ENCODE measurements around the gene TMEM41B. TPM values are rescaled to one million over a fixed set of nuclear protein-coding genes. Genes with fewer than 3 reads are reported as not detected.

The TMEM41B gene
- total and polyA plus RNA-seq, 2 of the 4 experiments (the other 2 are of a cell fraction), result 20.8 to 21.5 TPM

DNA sequence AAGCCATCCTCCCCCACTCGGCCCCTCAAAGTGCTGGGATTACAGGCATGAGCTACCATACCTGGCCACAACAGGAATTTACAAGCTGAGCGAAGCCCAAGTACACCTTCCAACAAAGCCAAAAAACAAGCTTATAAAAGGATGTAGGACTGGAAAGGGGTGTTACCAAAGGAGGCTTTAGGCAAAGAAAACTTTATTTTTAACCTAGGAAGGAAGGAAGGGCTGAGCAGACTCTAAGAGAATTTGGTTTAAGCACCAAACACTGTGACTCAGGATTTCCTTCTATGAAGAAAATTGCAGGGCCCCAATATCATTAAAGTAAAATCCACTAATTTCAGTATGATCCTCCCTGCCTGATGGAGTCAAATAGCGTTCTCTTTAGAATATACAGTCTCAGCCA, 61.3 kb downstream of the TMEM41B start:
- Histone ChIP-seq H3K27ac (ENCODE audit: insufficient read depth, low read length) (no peak overlapping the region), H2AK5ac (ENCODE audit: low read depth, low read length) (no peak overlapping the region), H3K36me3 (ENCODE audit: control insufficient read depth, insufficient read depth, low read length) (peaks cover 5% of the 10 kb centered on the region), H4K91ac (ENCODE audit: insufficient read depth, low read depth, low read length) (no peak overlapping the region), H3K4me3 (ENCODE audit: insufficient read depth, low read depth, low read length) (no peak overlapping the region), H3K79me1 (ENCODE audit: low read depth in 1 of 2, low read length in 2 of 2) (peaks cover 4 to 71% of the 10 kb centered on the region in 2 experiments), H3K4me1 (ENCODE audit: control insufficient read depth, insufficient read depth, low read length) (0 out of 2 replicates have a peak, but pooled peaks cover 1% of the 10 kb centered on the region), H3K4ac (ENCODE audit: low read depth, low read length) (no peak overlapping the region), H3K9me1 (ENCODE audit: insufficient read depth, low read length) (peaks cover 10% of the 10 kb centered on the region), H3K9me3 (ENCODE audit: control insufficient read depth, insufficient read depth, low read length) (no peaks in the 10 kb centered on the region), H2AFZ (replicated peaks; ENCODE audit: low read length, poor library complexity) (no peak overlapping the region), H3K9ac (ENCODE audit: low read depth, low read length) (no peak overlapping the region), H3K18ac (ENCODE audit: low read depth, low read length) (no peak overlapping the region), H2BK120ac (ENCODE audit: low read depth, low read length) (no peak overlapping the region), H3K23ac (ENCODE audit: low read depth, low read length) (no peak overlapping the region; the same call in 1 of the 2 replicates), H4K20me1 (ENCODE audit: insufficient read depth, low read length) (peaks cover 73% of the 10 kb centered on the region), H3K4me2 (ENCODE audit: low read depth, low read length) (no peak overlapping the region), H2BK5ac (ENCODE audit: low read depth, low read length, poor library complexity, severe bottlenecking) (no peak overlapping the region), H4K5ac (ENCODE audit: low read depth, low read length) (no peak overlapping the region), H4K8ac (ENCODE audit: low read depth in 2 of 2, low read length in 2 of 2) (no peak overlapping the region), H3K27me3 (ENCODE audit: control insufficient read depth, insufficient read depth, low read length) (no peaks in the 10 kb centered on the region), H3K56ac (ENCODE audit: extremely low read depth, insufficient read depth, low read length) (no peak overlapping the region), H2BK15ac (ENCODE audit: low read depth, low read length) (no peak overlapping the region), H3K14ac (replicated peaks; ENCODE audit: low read depth, low read length) (no peak overlapping the region), H2BK20ac (ENCODE audit: low read depth, low read length) (no peak overlapping the region), H2AK9ac (replicated peaks; ENCODE audit: low read depth, low read length, poor library complexity) (no peak overlapping the region)
- ATAC-seq (ENCODE audit: low read depth) (no peak), DNase-seq (no peak)
- CTCF ChIA-PET, result no interaction called here
- in situ Hi-C loops (cut with MboI; ENCODE audit: low sequenced_read_pairs), result no loop called here
- 80% methylated on average over 1 of the region's 3 CpGs; no CpG with 5 or more reads in 1 of the 2 experiments for WGBS, 2 experiments (ENCODE audit: extremely low coverage in 2 of 2, insufficient read length in 1 of 2)
- dilution Hi-C loops (cut with HindIII; ENCODE audit: low sequenced_read_pairs, unreplicated experiment), result no loop called here
- TF ChIP-seq RCOR1 (IDR thresholded peaks at IDR 0.05; ENCODE audit: insufficient replicate concordance, low read length) (no peak), FOS (IDR thresholded peaks at IDR 0.05; ENCODE audit: low read depth, low read length) (no peak), POLR2A (IDR thresholded peaks at IDR 0.05; ENCODE audit: low read depth, low read length) (no peak), RAD21 (IDR thresholded peaks at IDR 0.05; ENCODE audit: low read length) (no peak), RFX5 (IDR thresholded peaks at IDR 0.05; ENCODE audit: low read depth, low read length) (no peak), CEBPB (IDR thresholded peaks at IDR 0.05; ENCODE audit: low read depth, low read length) (no peak), NFE2L2 (IDR thresholded peaks at IDR 0.05; ENCODE audit: low read depth, low read length) (no peak), CHD1 (IDR thresholded peaks at IDR 0.05; ENCODE audit: low read depth, low read length) (no peak)
- TF ChIP-seq, protein P1, sequence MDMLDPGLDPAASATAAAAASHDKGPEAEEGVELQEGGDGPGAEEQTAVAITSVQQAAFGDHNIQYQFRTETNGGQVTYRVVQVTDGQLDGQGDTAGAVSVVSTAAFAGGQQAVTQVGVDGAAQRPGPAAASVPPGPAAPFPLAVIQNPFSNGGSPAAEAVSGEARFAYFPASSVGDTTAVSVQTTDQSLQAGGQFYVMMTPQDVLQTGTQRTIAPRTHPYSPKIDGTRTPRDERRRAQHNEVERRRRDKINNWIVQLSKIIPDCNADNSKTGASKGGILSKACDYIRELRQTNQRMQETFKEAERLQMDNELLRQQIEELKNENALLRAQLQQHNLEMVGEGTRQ (IDR thresholded peaks at IDR 0.05; ENCODE audit: low read depth, low read length), result no peak
- POLR2A ChIA-PET (ENCODE audit: unreplicated experiment), result no interaction called here
- BruUV-seq (replicated peaks), result no TSS peak
- intact Hi-C loops (cut with micrococcal nuclease), result no loop called here
